Activated naive CD4-positive, alpha-beta T cell treated with anti-CD3 and anti-CD28 coated beads for 36 hours (primary cell): ENCODE measurements around the gene PRR20G. TPM values are rescaled to one million over a fixed set of nuclear protein-coding genes. Genes with fewer than 3 reads are reported as not detected.
A peak's percentile ranks its signal among the peaks of the same experiment; 100 is the strongest.

ENCODE experiments used
- CTCF ChIA-PET: fragments of 350-600 bp; sonication (Branson Sonifier 250); formaldehyde crosslinking; loops from one replicate; lab custom pipeline; 2021; ENCODE audit warnings: antibody characterized with exemption; lab: Charles Lee
- DNase-seq: peaks from one replicate; pipeline ENCODE4 v3.0.0-alpha.2; 2020
- H3K27ac Mint-ChIP-seq: one replicate; pipeline ENCODE4 v1.8.0; 2021; ENCODE audit warnings: mild to moderate bottlenecking, mixed read lengths
- H3K27me3 Mint-ChIP-seq: one replicate; pipeline ENCODE4 v1.8.0; 2021; ENCODE audit warnings: low read depth, mixed read lengths
- H3K36me3 Mint-ChIP-seq: one replicate; pipeline ENCODE4 v1.8.0; 2021; ENCODE audit warnings: low read depth, mixed read lengths
- H3K4me1 Mint-ChIP-seq: one replicate; pipeline ENCODE4 v1.8.0; 2021; ENCODE audit warnings: low read depth, mixed read lengths
- H3K4me3 Mint-ChIP-seq: one replicate; pipeline ENCODE4 v1.8.0; 2021; ENCODE audit warnings: mild to moderate bottlenecking, moderate library complexity, mixed read lengths
- H3K9me3 Mint-ChIP-seq: one replicate; pipeline ENCODE4 v1.8.0; 2021; ENCODE audit warnings: mixed read lengths
- intact Hi-C: fragments of 100-400 bp; cut with micrococcal nuclease; formaldehyde crosslinking; loops from one replicate; pipeline ENCODE4 v1.15.1; 2023
- total RNA-seq, 2 experiments: library from RNA; stranded (reverse); gene quantifications; one replicate each; pipeline ENCODE4 v1.2.3, GENCODE V29; 2021

PRR20G gene
- not detected for total RNA-seq

DNA sequence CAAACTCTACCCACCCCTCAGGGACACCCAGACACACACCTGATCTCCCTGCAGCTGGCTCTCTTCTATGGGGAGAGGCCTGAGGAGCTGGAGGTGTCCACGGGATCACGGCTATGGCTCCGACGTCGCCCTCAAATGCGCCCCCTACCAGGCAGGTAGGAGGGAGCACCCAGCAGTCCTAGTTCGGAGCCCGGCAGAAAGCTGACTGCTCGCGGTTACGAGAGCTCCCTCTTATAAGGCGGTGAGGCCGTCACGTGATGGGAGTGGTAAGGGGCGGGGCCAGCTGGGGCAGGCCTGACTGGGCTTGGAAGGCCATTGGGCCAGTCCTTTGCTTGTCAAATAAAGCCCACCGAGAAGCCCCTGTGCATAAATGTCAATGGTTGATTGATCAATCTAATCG, at the start of gene PRR20G:
Gene PRR20G, minus strand, starts transcription at position 207 of the 400 bp plus-strand sequence. CDS start 681 bp downstream, outside the sequence.
- no peaks in the 10 kb centered on the region for H3K4me1 Mint-ChIP-seq
- intact Hi-C loops: no loop called here
- CTCF ChIA-PET: no interaction called here
- no peak within 1 kb of the TSS for H3K27ac Mint-ChIP-seq
- no peaks in the 10 kb centered on the region for H3K36me3 Mint-ChIP-seq
- peaks cover 7% of the 10 kb centered on the region for H3K9me3 Mint-ChIP-seq
- no peak for DNase-seq
- peaks cover 5% of the 10 kb centered on the region for H3K27me3 Mint-ChIP-seq
- H3K4me3 Mint-ChIP-seq: no peak within 1 kb of the TSS

DNA sequence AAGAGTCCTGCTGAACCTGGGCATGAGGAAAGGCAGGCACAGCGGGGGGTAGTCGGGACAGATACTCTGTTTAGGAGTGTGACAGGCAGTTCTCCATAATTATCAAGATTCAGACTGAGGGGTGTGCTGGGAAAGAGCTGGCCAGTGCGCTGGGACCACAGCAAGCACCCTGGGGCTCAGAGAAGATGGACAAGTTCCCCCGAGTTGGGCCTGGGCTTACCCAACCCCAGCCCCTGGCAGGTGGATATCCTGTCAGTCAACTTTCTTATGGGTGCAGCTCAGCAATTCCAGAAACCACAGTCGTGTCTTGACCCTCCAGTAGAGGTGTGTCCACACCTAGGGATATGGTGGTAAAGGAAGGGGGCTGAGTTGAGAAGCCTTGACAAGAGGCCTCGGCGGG, 49.2 kb upstream of the PRR20G start:
- no peak overlapping the region for H3K4me3 Mint-ChIP-seq
- intact Hi-C loops: no loop called here
- H3K9me3 Mint-ChIP-seq: peaks cover 8% of the 10 kb centered on the region
- no peak for DNase-seq
- CTCF ChIA-PET: no interaction called here
- peaks cover 28% of the 10 kb centered on the region for H3K27me3 Mint-ChIP-seq
- no peaks in the 10 kb centered on the region for H3K4me1 Mint-ChIP-seq
- no peak overlapping the region for H3K27ac Mint-ChIP-seq
- H3K36me3 Mint-ChIP-seq: no peaks in the 10 kb centered on the region

DNA sequence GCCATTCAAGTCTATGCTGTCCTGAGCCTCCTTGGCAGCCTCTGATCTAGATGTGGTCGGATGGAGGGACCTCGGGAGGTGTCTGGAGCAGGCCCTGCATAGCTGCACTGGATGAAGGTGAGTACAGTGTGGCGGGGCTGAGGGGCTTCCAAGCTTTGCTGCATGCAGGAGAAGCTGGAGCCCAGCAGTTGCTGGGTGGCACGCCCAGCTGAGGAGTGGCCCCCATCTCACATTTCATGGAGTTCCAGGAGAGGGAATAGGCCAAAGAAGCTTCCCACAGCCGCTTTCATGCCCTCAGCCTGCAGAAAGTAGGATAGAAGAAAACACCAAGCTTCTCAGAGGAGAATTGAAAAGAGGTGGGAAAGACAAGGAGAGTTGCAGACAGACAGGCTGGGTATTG, 48.3 kb upstream of the PRR20G start:
- Mint-ChIP-seq H3K27ac (no peak overlapping the region), H3K4me1 (no peaks in the 10 kb centered on the region), H3K36me3 (no peaks in the 10 kb centered on the region), H3K4me3 (no peak overlapping the region), H3K9me3 (peaks cover 11% of the 10 kb centered on the region), H3K27me3 (peaks cover 27% of the 10 kb centered on the region)
- intact Hi-C loops: no loop called here
- DNase-seq: no peak
- CTCF ChIA-PET: no interaction called here

DNA sequence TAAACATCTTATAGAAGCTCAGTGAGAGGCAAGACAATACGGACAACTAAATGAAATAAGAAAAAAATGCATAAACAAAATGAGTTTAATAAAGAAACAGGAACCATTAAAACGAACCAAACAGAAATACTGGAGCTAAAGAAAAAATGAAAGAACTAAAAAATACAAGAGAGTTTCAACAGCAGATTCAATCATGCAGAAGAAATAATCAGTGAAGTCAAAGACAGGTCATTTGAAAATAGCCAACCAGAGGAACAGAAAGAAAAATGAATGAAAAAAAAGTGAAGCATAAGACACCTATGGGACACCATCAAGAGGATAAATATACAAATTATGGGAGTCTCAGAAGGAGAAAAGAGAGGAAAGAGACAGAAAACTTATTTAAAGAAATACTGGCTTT, 42.5 kb upstream of the PRR20G start:
- no peaks in the 10 kb centered on the region for H3K4me1 Mint-ChIP-seq
- H3K27me3 Mint-ChIP-seq: peaks cover 9% of the 10 kb centered on the region
- no peak for DNase-seq
- CTCF ChIA-PET: no interaction called here
- no peak overlapping the region for H3K4me3 Mint-ChIP-seq
- peaks cover 24% of the 10 kb centered on the region for H3K9me3 Mint-ChIP-seq
- intact Hi-C loops: no loop called here
- H3K27ac Mint-ChIP-seq: no peak overlapping the region
- H3K36me3 Mint-ChIP-seq: peaks cover 2% of the 10 kb centered on the region

DNA sequence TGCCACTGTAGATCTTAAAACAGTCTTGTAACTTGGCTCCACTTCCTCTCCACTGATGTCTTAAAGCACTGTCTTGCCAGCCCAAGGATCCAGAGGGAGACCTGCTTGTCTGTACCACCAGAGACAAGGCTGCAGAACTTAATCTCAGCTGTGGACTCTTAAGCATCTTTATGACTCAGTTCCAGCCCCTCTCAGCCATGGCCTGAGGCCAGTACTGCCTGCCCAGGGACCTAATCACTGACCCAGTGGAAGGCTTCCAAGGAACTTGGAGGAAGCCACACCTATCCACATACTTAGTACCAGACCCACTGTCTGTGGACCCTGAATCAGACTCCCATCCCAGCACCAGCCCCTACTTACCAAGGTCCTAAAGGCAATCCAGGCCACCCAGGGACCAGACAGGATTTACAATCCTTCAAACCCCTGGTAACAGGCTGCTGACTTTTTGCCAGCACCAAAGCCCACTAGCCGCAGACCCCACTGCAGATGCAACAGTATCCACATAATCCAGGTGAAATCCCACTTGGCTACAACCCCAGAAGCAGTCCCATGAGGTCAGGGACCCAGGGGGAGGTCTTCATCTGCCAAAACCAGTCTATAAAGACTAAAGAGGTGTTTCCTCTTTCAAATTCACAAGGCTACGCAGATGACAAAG, 41.9 kb upstream of the PRR20G start:
- H3K4me1 Mint-ChIP-seq: no peaks in the 10 kb centered on the region
- peaks cover 2% of the 10 kb centered on the region for H3K36me3 Mint-ChIP-seq
- DNase-seq: no peak
- peaks cover 15% of the 10 kb centered on the region for H3K27me3 Mint-ChIP-seq
- H3K27ac Mint-ChIP-seq: no peak overlapping the region
- H3K4me3 Mint-ChIP-seq: no peak overlapping the region
- CTCF ChIA-PET: no interaction called here
- H3K9me3 Mint-ChIP-seq: peaks cover 24% of the 10 kb centered on the region
- intact Hi-C loops: no loop called here

DNA sequence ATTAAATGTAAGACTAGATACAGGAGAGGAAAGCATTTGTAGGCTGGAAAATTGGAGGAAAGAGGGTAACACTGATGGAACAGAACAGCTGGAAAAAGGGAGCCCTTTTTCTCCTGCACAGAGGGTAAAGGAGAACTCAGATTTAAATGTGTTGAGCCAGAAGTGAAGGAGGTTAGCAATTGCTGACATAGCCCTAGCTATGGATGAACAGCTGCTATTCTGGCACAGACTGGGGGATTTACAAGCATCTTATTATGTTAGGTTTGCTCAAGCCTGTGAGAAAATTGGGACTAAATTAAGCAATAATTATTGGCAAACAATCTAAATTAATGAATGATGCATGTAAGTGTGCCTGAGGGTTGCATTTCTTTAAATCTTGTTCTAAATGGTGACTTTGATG, 40.6 kb upstream of the PRR20G start:
- H3K4me3 Mint-ChIP-seq: no peak overlapping the region
- intact Hi-C loops: no loop called here
- CTCF ChIA-PET: no interaction called here
- no peak overlapping the region for H3K27ac Mint-ChIP-seq
- peaks cover 2% of the 10 kb centered on the region for H3K36me3 Mint-ChIP-seq
- peaks cover 24% of the 10 kb centered on the region for H3K9me3 Mint-ChIP-seq
- H3K4me1 Mint-ChIP-seq: no peaks in the 10 kb centered on the region
- DNase-seq: no peak
- H3K27me3 Mint-ChIP-seq: peaks cover 22% of the 10 kb centered on the region

DNA sequence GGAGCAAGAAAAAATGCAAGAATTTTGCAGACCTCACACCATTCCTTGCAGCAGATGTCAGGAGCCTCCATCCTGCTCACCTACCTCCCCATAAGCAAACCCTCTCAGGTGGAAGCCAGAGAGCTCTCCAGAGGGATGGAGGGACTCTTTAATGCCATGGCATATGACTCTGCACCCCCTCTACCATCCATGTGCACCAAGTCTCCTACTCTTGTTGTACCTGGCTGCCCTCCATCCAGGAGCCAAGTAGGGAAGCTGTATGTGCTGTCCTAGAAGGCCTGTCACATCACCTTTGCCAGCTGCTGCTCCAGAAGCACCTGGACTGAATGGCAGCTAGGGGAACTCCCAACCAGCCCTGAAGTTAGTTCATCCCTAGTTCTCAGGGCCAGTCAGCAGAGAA, 38.5 kb upstream of the PRR20G start:
- Mint-ChIP-seq H3K4me1 (no peaks in the 10 kb centered on the region), H3K36me3 (peaks cover 2% of the 10 kb centered on the region), H3K4me3 (no peak overlapping the region), H3K27ac (no peak overlapping the region), H3K27me3 (peaks cover 23% of the 10 kb centered on the region), H3K9me3 (peaks cover 16% of the 10 kb centered on the region)
- no peak for DNase-seq
- intact Hi-C loops: no loop called here
- CTCF ChIA-PET: no interaction called here

DNA sequence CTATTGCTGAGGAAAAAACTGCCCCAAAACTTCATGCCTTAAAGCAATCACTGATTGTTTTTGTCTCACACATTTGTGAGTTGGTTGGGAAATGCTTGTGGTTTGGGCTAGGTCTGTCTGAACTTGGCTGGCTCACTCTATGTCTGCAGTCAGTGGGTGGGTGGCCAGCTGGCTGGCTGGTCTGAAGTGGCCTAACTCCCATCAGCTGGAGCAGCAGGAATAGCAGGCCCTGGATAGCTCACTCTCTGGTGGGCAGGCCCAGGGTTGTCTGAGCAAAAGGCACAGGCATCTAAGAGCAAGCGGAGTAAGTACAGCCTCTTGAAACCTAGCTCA, 37.7 kb upstream of the PRR20G start:
- H3K4me3 Mint-ChIP-seq: no peak overlapping the region
- no peaks in the 10 kb centered on the region for H3K4me1 Mint-ChIP-seq
- intact Hi-C loops: no loop called here
- no peak for DNase-seq
- peaks cover 14% of the 10 kb centered on the region for H3K9me3 Mint-ChIP-seq
- peaks cover 2% of the 10 kb centered on the region for H3K36me3 Mint-ChIP-seq
- H3K27me3 Mint-ChIP-seq: peaks cover 25% of the 10 kb centered on the region
- CTCF ChIA-PET: interaction anchor here (0.5 kb wide), 1 partner anchor 448 kb away, joined by 3 read pairs; no protein-coding TSS in a partner anchor
- H3K27ac Mint-ChIP-seq: no peak overlapping the region

DNA sequence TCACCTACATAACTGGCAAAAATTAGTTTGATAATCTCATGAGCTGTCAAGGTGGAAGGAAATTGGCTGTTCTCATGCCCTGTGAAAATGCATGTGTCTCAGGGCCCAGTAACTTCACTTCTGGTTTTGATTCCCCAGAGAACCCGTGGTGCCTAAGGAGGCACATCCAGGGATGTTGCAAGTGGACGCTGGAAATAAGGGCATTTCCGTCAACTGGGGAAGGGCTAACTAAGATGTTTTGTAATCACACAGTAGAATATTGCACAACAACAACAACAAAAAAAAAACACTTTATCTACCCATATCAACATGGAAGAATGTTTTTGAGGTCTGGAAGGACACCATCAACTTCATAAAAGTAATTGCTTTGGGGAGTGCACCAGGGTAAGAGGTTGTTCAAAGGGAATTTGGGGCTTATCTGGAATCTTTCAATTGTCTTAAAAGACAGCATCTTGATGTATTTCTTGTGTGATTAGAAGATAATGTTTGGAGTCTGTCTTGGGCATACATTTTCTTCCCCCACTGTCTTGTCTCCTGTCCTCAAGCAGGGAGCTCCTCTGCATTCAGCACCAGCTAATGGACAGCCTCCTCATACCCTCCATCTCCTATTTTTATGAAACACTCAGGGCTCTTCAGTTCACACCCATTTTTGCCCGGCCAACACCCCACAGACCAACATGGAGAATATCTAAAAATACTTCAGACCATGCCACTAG, 37.2 kb upstream of the PRR20G start:
- CTCF ChIA-PET: interaction anchor here (0.5 kb wide), 1 partner anchor 447 kb away, joined by 3 read pairs; no protein-coding TSS in a partner anchor
- Mint-ChIP-seq H3K9me3 (peaks cover 9% of the 10 kb centered on the region), H3K36me3 (no peaks in the 10 kb centered on the region), H3K27ac (no peak overlapping the region), H3K4me3 (no peak overlapping the region), H3K4me1 (no peaks in the 10 kb centered on the region), H3K27me3 (peaks cover 23% of the 10 kb centered on the region)
- intact Hi-C loops: no loop called here
- DNase-seq: no peak

DNA sequence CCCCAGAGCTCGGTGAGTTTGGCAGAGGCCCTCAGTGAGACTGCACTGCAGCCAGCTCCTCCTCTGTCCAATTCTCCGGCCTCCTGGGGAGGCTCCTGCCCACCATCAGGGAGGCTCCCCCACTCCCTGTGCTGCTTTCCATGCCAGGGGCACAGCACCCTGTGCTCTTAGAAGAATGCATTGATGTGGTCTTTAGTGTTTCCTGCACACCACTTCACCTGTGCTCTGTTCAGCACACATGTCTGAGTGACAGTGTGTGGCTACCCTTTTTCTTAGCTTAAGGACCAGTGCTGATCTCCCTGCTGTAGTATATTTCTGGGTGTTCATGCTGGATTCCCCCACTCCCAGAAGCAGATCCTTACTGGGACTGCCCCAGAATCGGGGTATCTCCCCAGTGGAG, 36.2 kb upstream of the PRR20G start:
- Mint-ChIP-seq H3K36me3 (no peaks in the 10 kb centered on the region), H3K27ac (no peak overlapping the region), H3K4me3 (no peak overlapping the region), H3K27me3 (peaks cover 23% of the 10 kb centered on the region), H3K4me1 (no peaks in the 10 kb centered on the region), H3K9me3 (peaks cover 3% of the 10 kb centered on the region)
- CTCF ChIA-PET: no interaction called here
- no peak for DNase-seq
- intact Hi-C loops: no loop called here

DNA sequence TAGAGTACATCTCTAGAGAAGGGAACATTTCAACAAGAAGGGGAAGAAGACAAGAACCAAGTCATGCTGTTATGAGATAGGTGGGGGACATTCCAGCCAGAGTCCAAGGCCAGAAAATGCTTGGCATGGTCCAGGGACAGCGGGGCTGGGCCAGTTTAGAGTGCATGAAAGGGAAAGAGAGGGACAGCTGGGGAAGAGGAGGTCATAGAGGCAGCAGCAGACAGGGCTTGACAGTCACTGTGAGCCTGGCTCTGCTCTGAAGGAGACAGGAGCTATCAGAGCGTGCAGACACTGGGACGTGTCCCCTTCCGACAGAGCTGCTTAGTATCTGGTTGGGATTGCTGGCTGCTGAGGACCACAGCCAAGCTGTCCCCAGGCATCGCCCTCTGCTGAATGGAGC, 35.7 kb upstream of the PRR20G start:
- intact Hi-C loops: no loop called here
- CTCF ChIA-PET: no interaction called here
- peaks cover 23% of the 10 kb centered on the region for H3K27me3 Mint-ChIP-seq
- H3K4me1 Mint-ChIP-seq: no peaks in the 10 kb centered on the region
- H3K36me3 Mint-ChIP-seq: no peaks in the 10 kb centered on the region
- peaks cover 3% of the 10 kb centered on the region for H3K9me3 Mint-ChIP-seq
- H3K4me3 Mint-ChIP-seq: no peak overlapping the region
- H3K27ac Mint-ChIP-seq: no peak overlapping the region
- DNase-seq: no peak

DNA sequence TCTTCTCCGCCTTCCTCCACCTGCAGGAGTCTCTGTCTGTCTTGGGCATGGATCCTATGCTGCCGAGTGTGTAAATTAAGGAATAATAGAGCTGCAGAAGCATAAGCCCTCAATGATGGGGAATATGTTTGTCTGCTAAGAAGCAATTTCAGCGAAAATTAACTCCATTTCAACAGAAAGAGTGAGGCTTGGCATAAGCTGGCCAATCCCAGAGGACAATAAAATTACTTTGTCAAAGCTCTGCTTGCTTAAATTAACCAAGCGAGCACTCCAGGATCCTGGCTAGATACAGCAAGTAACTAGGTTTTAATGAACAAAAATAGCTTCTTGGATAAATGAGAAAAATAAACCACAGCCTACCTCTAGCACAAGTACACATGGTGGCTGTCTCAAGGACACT, 33.5 kb upstream of the PRR20G start:
- Mint-ChIP-seq H3K4me3 (no peak overlapping the region), H3K27ac (no peak overlapping the region), H3K4me1 (no peaks in the 10 kb centered on the region), H3K27me3 (peaks cover 22% of the 10 kb centered on the region), H3K9me3 (no peaks in the 10 kb centered on the region), H3K36me3 (no peaks in the 10 kb centered on the region)
- no peak for DNase-seq
- intact Hi-C loops: no loop called here
- CTCF ChIA-PET: no interaction called here

DNA sequence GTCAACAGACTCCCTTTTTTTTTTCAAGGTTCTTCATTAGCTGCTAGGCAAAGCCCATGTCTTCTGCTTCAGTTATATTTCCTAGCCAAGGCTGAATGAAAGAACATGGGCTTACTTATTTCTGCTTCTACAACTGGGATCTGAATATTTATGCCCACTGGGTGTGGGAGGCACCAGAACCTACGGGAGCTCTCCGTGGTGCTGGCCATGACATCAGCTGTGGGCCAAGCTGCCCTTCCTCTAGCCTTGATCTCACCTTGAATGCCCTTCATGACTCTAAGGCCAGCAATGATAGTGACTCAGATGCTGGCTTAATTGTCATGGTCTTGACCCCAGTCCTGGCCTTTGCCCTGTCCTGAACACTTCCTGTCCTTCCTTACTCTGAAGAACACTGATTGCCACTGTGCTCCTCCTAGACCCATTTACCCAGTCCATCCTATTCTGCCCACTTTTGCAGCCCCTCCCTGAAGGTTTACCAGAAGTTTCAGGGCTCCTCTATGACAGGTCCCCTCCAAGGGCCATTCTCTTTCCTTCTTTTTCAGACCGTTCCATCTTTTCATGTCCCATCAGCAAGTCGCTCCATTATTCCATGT, 32.8 kb upstream of the PRR20G start:
- no peak overlapping the region for H3K4me3 Mint-ChIP-seq
- H3K36me3 Mint-ChIP-seq: no peaks in the 10 kb centered on the region
- intact Hi-C loops: no loop called here
- H3K9me3 Mint-ChIP-seq: no peaks in the 10 kb centered on the region
- H3K27me3 Mint-ChIP-seq: peaks cover 26% of the 10 kb centered on the region
- no peaks in the 10 kb centered on the region for H3K4me1 Mint-ChIP-seq
- no peak overlapping the region for H3K27ac Mint-ChIP-seq
- CTCF ChIA-PET: interaction anchor here (0.6 kb wide), 2 partner anchors 91 to 158 kb away, joined by 5 to 7 read pairs; no protein-coding TSS in a partner anchor
- DNase-seq: peak; percentile 10
